Esophagus muscularis mucosa (tissue), 4 donors: ENCODE measurements around the gene CYP2C18. TPM values are rescaled to one million over a fixed set of nuclear protein-coding genes. Genes with fewer than 3 reads are reported as not detected.
"Not testable (repeated sequence)": the region's sequence is repeated elsewhere in the genome, so short reads cannot be mapped to it uniquely, and the experiment has no call there.

Source experiments
- DNase-seq: peaks from one replicate; pipeline ENCODE4 v3.0.0-alpha.2; 2017; ENCODE audit errors: extremely low spot score
- H3K27ac ChIP-seq, 4 donors: fragments of 200-600 bp; sonication (generic); replicated peaks in 1 of 4; 1 replicate in 3 of 4; 2 replicates in 1 of 4; pipeline ENCODE4 v1.5.1; 2016 to 2019; ENCODE audit warnings: mild to moderate bottlenecking in 1 of 4
- H3K27me3 ChIP-seq, 4 donors: fragments of 200-600 bp; sonication (generic); one replicate each; pipeline versions ENCODE4 v1.5.1 to v1.6.0; 2016 to 2019
- H3K36me3 ChIP-seq, 4 donors: fragments of 200-600 bp; sonication (generic); one replicate each; pipeline ENCODE4 v1.5.1; 2016 to 2019
- H3K4me1 ChIP-seq, 4 donors: fragments of 200-600 bp; sonication (generic); one replicate each; pipeline ENCODE4 v1.5.1; 2016 to 2019
- H3K4me3 ChIP-seq, 4 donors: fragments of 200-600 bp; sonication (generic); 1 replicate in 2 of 4; 2 replicates in 2 of 4; pipeline ENCODE4 v1.5.1; 2016 to 2019; ENCODE audit warnings: mild to moderate bottlenecking in 4 of 4, moderate library complexity in 1 of 4
- H3K9me3 ChIP-seq, 4 donors: fragments of 200-600 bp; sonication (generic); 1 replicate in 3 of 4; 2 replicates in 1 of 4; pipeline ENCODE4 v1.5.1; 2016 to 2019
- CTCF ChIP-seq, 3 experiments: fragments of 200-600 bp in 2 of 3; fragments of 450-650 bp in 1 of 3; sonication (generic) in 2 of 3; IDR thresholded peaks; one replicate each; pipeline ENCODE4 v1.5.1; 2017 to 2019; ENCODE audit warnings: antibody characterized with exemption in 3 of 3, mild to moderate bottlenecking in 2 of 3, moderate library complexity in 1 of 3
- EP300 ChIP-seq: sonication (generic); formaldehyde crosslinking; IDR thresholded peaks from one replicate; pipeline ENCODE4 v1.6.1; 2017; ENCODE audit warnings: antibody characterized with exemption
- POLR2A ChIP-seq: fragments of 450-650 bp; IDR thresholded peaks from one replicate; pipeline ENCODE4 v1.6.1; 2017; ENCODE audit warnings: antibody characterized with exemption, moderate library complexity, mild to moderate bottlenecking, low read depth
- POLR2AphosphoS5 ChIP-seq, 2 donors: sonication (generic); formaldehyde crosslinking; IDR thresholded peaks; one replicate each; pipeline ENCODE4 v1.6.1; 2017; ENCODE audit warnings: antibody characterized with exemption in 2 of 2
- WGBS: methylation state at CpG from one replicate; pipeline ENCODE4 v1.1.5; 2018; 5-methylcytosine and 5-hydroxymethylcytosine counted together
- intact Hi-C: fragments of 100-400 bp; cut with DNase I; formaldehyde crosslinking; loops from one replicate; pipeline ENCODE4 v1.15.1; 2023
- total RNA-seq, 4 donors: library from RNA; depleted of rRNA; stranded (reverse); fragments of >200 nt; gene quantifications; one replicate each; pipeline versions ENCODE4 v1.1.0 to v1.2.1, GENCODE V29; 2016

Gene CYP2C18
- total RNA-seq, 4 donors from 2014 or later: 0.42 TPM; not detected in 3

- intact Hi-C loops: no loop called here
- 94% methylated on average over 2 of the region's 2 CpGs for WGBS
- Histone ChIP-seq H3K9me3 (no peaks in the 10 kb centered on the region), H3K27ac (no peak overlapping the region), H3K4me1 (no peaks in the 10 kb centered on the region), H3K36me3 (no peaks in the 10 kb centered on the region), H3K27me3 (no peaks in the 10 kb centered on the region), H3K4me3 (no peak overlapping the region)
- TF ChIP-seq POLR2AphosphoS5 (IDR thresholded peaks at IDR 0.05) (no peak), CTCF (IDR thresholded peaks at IDR 0.05) (no peak), EP300 (no peak), POLR2A (no peak)
- no peak for DNase-seq
Observed at GRCh38 chr10:94676496-94676895, 7.0 kb upstream of the CYP2C18 start.

DNA sequence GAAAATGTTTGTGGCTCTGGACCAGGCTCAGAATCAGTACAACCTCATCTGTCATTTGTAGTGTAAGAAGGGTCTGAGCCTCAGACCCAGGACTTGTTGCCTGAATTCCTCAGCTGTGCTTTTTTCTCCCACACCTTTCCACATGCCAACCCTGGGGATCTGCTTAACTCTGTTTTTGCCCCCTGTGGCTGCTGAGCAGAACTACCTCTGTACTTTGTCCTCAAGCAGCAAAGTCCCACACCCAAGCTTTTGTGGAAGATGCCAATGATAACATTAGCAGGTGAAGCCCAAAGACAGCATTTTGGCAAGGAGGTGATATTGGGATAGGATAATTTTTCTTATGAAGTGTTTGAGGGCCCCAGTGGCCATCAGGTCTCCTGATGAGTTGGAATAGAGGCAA lies 5.8 kb upstream of the CYP2C18 start:
- intact Hi-C loops: no loop called here
- Histone ChIP-seq H3K27me3 (no peaks in the 10 kb centered on the region), H3K36me3 (no peaks in the 10 kb centered on the region), H3K9me3 (no peaks in the 10 kb centered on the region), H3K4me3 (no peak overlapping the region), H3K4me1 (no peaks in the 10 kb centered on the region), H3K27ac (no peak overlapping the region)
- DNase-seq: no peak
- TF ChIP-seq CTCF (IDR thresholded peaks at IDR 0.05) (no peak), EP300 (no peak), POLR2AphosphoS5 (IDR thresholded peaks at IDR 0.05) (no peak), POLR2A (no peak)

- intact Hi-C loops: no loop called here
Observed at GRCh38 chr10:94678475-94678874, 5.1 kb upstream of the CYP2C18 start.

DNA sequence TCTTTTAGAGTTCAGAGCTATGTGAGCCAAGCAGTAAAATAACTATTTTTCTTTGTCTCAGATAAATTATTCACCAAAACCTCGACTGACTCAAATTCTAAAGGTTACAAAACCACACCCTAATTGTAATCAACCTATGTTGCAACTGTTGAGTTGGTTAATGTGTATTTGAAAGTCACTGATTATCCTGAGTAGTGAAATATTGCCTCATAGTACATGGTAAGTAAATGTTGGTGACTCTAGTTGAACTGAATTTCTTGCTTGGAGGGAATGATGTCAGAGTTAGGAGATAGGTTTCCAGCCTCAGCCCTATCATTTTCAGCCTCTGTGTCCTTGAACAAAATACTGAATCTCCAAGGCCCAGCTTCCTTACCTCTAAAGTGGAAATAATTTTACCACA lies 3.0 kb upstream of the CYP2C18 start:
- Histone ChIP-seq H3K27ac (no peak overlapping the region), H3K4me1 (no peaks in the 10 kb centered on the region), H3K9me3 (peaks cover 0 to 7% (median 6%) of the 10 kb centered on the region in 4 donors), H3K36me3 (no peaks in the 10 kb centered on the region), H3K4me3 (no peak overlapping the region), H3K27me3 (no peaks in the 10 kb centered on the region)
- WGBS: 44% methylated on average over 1 of the region's 1 CpG
- DNase-seq: no peak
- intact Hi-C loops: no loop called here
- no peak for TF ChIP-seq CTCF (IDR thresholded peaks at IDR 0.05)

More at GRCh38 chr10:94678475-94678874, 5.1 kb upstream of the CYP2C18 start:
- Histone ChIP-seq H3K36me3 (no peaks in the 10 kb centered on the region), H3K27me3 (no peaks in the 10 kb centered on the region), H3K9me3 (no peaks in the 10 kb centered on the region), H3K4me1 (no peaks in the 10 kb centered on the region), H3K4me3 (no peak overlapping the region), H3K27ac (no peak overlapping the region)
- TF ChIP-seq POLR2A (no peak), CTCF (IDR thresholded peaks at IDR 0.05) (no peak), POLR2AphosphoS5 (IDR thresholded peaks at IDR 0.05) (no peak), EP300 (no peak)
- DNase-seq: no peak
- 87% methylated on average over 2 of the region's 2 CpGs for WGBS

- H3K4me3 ChIP-seq, H3K27ac ChIP-seq, intact Hi-C loops, H3K36me3 ChIP-seq, DNase-seq, H3K27me3 ChIP-seq, H3K4me1 ChIP-seq: not testable (repeated sequence)
- whole genome bisulfite sequencing: 68% methylated on average over 4 of the region's 4 CpGs
- peaks cover 0 to 16% (median 12%) of the 10 kb centered on the region in 4 donors for H3K9me3 ChIP-seq
Observed at GRCh38 chr10:94682636-94683035, 893 bp upstream of the CYP2C18 start.
